Lung (tissue), 12 donors: Measurements from ENCODE around the gene NAV2. TPM values are rescaled to one million over a fixed set of nuclear protein-coding genes. Genes with fewer than 3 reads are reported as not detected.

Experiments
- ATAC-seq: fragments of 200-7000 bp; cut with Tn5 transposase; one replicate; pipeline ENCODE4 v1.9.1; 2020; ENCODE audit warnings: moderate number of reproducible peaks; ENCODE audit not compliant: insufficient read depth, low FRiP score
- DNase-seq, 3 donors: peaks; one replicate each; pipeline ENCODE4 v3.0.0-alpha.2; 2013 to 2017
- H3K27ac ChIP-seq, 2 donors: one replicate each; pipeline ENCODE4 v1.5.1; 2013; ENCODE audit warnings: mild to moderate bottlenecking in 2 of 2, moderate library complexity in 2 of 2, control low read depth in 1 of 2, inconsistent platforms in 1 of 2, low read depth in 1 of 2, low read length in 1 of 2
- H3K27me3 ChIP-seq, 3 donors: one replicate each; pipeline ENCODE4 v1.5.1; 2013; ENCODE audit warnings: low read length in 2 of 3; ENCODE audit not compliant: control insufficient read depth in 3 of 3, insufficient read depth in 3 of 3
- H3K36me3 ChIP-seq, 4 donors: one replicate each; pipeline ENCODE4 v1.5.1; 2013; ENCODE audit warnings: low read length in 4 of 4, mild to moderate bottlenecking in 1 of 4, moderate library complexity in 1 of 4; ENCODE audit not compliant: control insufficient read depth in 4 of 4, insufficient read depth in 4 of 4
- H3K4me1 ChIP-seq, 5 donors: one replicate each; pipeline ENCODE4 v1.5.1; 2013; ENCODE audit warnings: low read length in 5 of 5, mild to moderate bottlenecking in 2 of 5, moderate library complexity in 1 of 5; ENCODE audit not compliant: control insufficient read depth in 5 of 5, insufficient read depth in 5 of 5
- H3K4me3 ChIP-seq: one replicate; pipeline ENCODE4 v1.5.1; 2013; ENCODE audit warnings: mild to moderate bottlenecking, control low read depth, moderate library complexity
- H3K9ac ChIP-seq, 2 donors: one replicate each; pipeline ENCODE4 v1.5.1; 2013; ENCODE audit warnings: low read length in 2 of 2, control low read depth in 1 of 2; ENCODE audit not compliant: insufficient read depth in 1 of 2
- H3K9me3 ChIP-seq, 4 donors: one replicate each; pipeline ENCODE4 v1.5.1; 2013; ENCODE audit warnings: low read length in 3 of 4, mild to moderate bottlenecking in 1 of 4, moderate library complexity in 1 of 4; ENCODE audit not compliant: control insufficient read depth in 4 of 4, insufficient read depth in 3 of 4
- WGBS, 2 donors: extraction: QIAGEN DNeasy Blood & Tissue Kit; methylation state at CpG; one replicate each; pipeline ENCODE4 v1.1.7; 2013; 5-methylcytosine and 5-hydroxymethylcytosine counted together
- polyA plus RNA-seq, 2 donors: library from polyadenylated mRNA; stranded (reverse); fragments of 200-250 nt; gene quantifications; one replicate each; pipeline ENCODE4 v1.2.1, GENCODE V29; 2013
- total RNA-seq, 2 donors: library from RNA; depleted of rRNA in 1 of 2; stranded (reverse); fragments of >200 nt in 1 of 2; gene quantifications; one replicate each; pipeline ENCODE4 v1.2.1, GENCODE V29; 2014 to 2021
- TF ChIP-seq, protein P1 (sequence below): IDR thresholded peaks from 2 replicates; pipeline ENCODE4 v1.5.1; 2012; ENCODE audit warnings: mild to moderate bottlenecking; ENCODE audit errors: control extremely low read depth, extremely low read depth
- donor health status: control.
- donor health status: control.
- donor health status: Bipolar disorder and iron deficiency.
- donor health status: healthy.
- donor health status: DM: yes; HTN: yes; CAD: no.

The NAV2 gene
- total and polyA plus RNA-seq, 4 donors, result 6.8 to 47.9 (median 20.2) TPM

DNA sequence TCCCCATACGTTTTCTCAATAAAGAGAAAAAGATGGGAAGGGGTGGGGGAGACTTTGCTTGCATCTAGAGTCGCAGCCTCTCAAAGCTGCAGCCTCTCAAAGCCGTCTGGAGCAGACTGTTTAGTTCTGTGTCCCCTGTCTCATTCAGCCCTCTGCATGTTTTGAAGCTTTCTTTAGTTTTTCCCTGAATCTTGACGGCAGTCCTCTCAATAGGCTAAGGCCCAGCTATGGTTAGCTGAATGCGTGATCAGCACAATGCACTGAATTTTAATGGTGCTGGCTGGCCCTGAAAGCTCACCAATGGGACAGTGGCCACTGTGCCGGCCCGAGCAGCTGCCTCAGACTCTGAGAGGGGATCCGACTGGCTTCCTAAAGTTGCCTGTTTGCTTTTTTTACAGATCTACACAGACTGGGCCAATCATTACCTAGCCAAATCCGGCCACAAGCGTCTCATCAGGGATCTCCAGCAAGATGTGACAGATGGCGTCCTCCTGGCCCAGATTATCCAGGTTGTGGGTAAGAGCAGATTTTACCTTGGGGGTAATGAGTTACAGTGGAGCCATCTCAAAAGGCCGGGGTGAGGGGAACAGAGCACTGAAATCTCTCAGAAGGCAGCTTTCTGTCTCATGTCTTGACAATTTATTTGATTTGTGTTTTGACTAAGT lies 119.6 kb downstream of the NAV2 start:
- H3K27ac ChIP-seq, result no peak overlapping the region

DNA sequence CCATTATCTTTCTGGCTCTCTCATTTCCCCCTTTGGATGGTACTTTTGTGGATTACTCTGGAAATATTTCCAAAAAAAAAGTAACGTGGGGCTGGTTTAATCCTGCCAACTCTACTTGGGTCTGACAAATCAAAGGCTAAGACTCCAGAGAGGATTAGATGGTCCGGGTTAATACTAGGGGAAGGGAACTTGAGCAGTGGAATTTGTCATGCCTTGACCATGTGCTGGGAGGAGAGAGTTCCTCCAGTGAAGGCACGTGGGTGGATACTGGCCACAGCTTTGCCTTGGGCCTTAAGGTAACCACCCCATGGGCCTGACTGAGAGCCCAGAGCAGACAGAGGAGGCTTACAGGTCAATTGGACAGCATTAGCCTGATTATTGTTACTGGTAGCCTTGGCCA lies 120.3 kb downstream of the NAV2 start:
- ATAC-seq, result no peak
- no peak overlapping the region for H3K9ac ChIP-seq
- peaks cover 0 to 2% (median 0%) of the 10 kb centered on the region in 5 donors for H3K4me1 ChIP-seq
- H3K27ac ChIP-seq, result no peak overlapping the region
- H3K27me3 ChIP-seq, result no peaks in the 10 kb centered on the region
- peaks cover 3 to 17% (median 7%) of the 10 kb centered on the region in 4 donors for H3K36me3 ChIP-seq
- TF ChIP-seq, protein P1, sequence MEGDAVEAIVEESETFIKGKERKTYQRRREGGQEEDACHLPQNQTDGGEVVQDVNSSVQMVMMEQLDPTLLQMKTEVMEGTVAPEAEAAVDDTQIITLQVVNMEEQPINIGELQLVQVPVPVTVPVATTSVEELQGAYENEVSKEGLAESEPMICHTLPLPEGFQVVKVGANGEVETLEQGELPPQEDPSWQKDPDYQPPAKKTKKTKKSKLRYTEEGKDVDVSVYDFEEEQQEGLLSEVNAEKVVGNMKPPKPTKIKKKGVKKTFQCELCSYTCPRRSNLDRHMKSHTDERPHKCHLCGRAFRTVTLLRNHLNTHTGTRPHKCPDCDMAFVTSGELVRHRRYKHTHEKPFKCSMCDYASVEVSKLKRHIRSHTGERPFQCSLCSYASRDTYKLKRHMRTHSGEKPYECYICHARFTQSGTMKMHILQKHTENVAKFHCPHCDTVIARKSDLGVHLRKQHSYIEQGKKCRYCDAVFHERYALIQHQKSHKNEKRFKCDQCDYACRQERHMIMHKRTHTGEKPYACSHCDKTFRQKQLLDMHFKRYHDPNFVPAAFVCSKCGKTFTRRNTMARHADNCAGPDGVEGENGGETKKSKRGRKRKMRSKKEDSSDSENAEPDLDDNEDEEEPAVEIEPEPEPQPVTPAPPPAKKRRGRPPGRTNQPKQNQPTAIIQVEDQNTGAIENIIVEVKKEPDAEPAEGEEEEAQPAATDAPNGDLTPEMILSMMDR, result no peak
- 91 to 93% methylated on average over 3 of the region's 3 CpGs for WGBS, 2 donors
- no peak for DNase-seq
- H3K9me3 ChIP-seq, result peaks cover 0 to 6% (median 2%) of the 10 kb centered on the region in 4 donors
- no peak overlapping the region for H3K4me3 ChIP-seq

More for the DNA sequence above, 119.6 kb downstream of the NAV2 start:
- Histone ChIP-seq H3K27me3 (no peaks in the 10 kb centered on the region), H3K36me3 (peaks cover 3 to 17% (median 7%) of the 10 kb centered on the region in 4 donors), H3K9me3 (peaks cover 0 to 6% (median 2%) of the 10 kb centered on the region in 4 donors), H3K4me1 (peaks cover 0 to 5% (median 0%) of the 10 kb centered on the region in 5 donors), H3K9ac (no peak overlapping the region), H3K4me3 (no peak overlapping the region)
- DNase-seq, result no peak
- no peak for ATAC-seq
- WGBS, 2 donors, result 93% methylated on average over 12 of the region's 12 CpGs
- TF ChIP-seq, protein P1, result no peak

DNA sequence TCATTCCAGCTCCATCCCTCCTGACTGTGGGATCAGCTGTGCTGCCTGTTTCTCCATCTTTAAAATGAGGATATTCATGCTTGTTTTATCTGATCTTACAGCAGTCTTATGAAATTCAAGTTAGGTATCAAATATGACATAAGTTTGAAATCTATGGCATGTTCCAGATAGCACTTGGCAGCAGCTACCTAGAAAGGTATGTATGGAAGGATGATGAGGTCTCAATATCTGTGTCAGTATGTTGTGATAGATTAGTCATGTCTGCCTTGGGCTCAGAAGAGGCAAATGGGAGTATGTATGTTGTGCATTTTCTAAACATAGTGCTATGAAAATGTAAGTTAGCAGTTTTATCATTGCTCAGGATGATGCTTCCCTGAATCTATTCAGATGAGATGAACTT lies 122.1 kb downstream of the NAV2 start:
- Histone ChIP-seq H3K4me1 (peaks cover 0 to 2% (median 0%) of the 10 kb centered on the region in 5 donors), H3K36me3 (peaks cover 3 to 17% (median 7%) of the 10 kb centered on the region in 4 donors), H3K27ac (no peak overlapping the region), H3K4me3 (no peak overlapping the region), H3K27me3 (no peaks in the 10 kb centered on the region), H3K9ac (no peak overlapping the region), H3K9me3 (peaks cover 0 to 6% (median 2%) of the 10 kb centered on the region in 4 donors)
- TF ChIP-seq, protein P1, result no peak
- ATAC-seq (no peak), DNase-seq (no peak)

DNA sequence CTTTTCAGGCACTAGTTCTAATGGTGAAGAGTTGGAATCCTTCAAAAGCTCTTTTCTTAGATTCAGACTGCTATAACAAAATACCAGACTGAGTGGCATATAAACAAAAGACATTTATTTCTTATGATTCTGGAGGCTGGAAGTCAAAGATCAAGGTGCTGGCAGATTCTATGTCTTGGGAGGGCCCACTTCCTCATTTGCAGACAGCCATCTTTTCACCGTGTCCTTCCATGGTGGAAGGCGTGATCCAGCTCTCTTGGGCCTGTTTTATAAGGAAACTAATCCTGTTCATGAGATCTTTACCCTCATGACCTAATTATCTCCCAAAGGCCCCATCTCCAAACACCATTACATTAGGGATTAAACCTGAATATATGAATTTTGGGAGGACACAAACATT lies 124.0 kb downstream of the NAV2 start:
- ATAC-seq (no peak), DNase-seq (no peak)
- H3K27ac ChIP-seq, result no peak overlapping the region
- WGBS, 2 donors, result 85 to 94% methylated on average over 2 of the region's 2 CpGs
- no peak overlapping the region for H3K4me3 ChIP-seq
- TF ChIP-seq, protein P1, result no peak
- H3K27me3 ChIP-seq, result no peaks in the 10 kb centered on the region
- peaks cover 3 to 17% (median 7%) of the 10 kb centered on the region in 4 donors for H3K36me3 ChIP-seq
- H3K9ac ChIP-seq, result no peak overlapping the region
- peaks cover 0 to 6% (median 0%) of the 10 kb centered on the region in 5 donors for H3K4me1 ChIP-seq
- peaks cover 0 to 6% (median 2%) of the 10 kb centered on the region in 4 donors for H3K9me3 ChIP-seq
